NCI-H187 treated with DMSO at 0.1 percent for 48 hours (cell line): ENCODE results near the gene C16orf96.
"Not testable (repeated sequence)": the region's sequence is repeated elsewhere in the genome, so short reads cannot be mapped to it uniquely, and the experiment has no call there.

Source experiments
- DNase-seq: peaks from one replicate; lab custom pipeline; 2025; lab: John Stamatoyannopoulos, UW

Gene C16orf96

GRCh38 chr16:4566144-4566543 is 10.0 kb downstream of the C16orf96 start:
- DNase-seq: no peak

GRCh38 chr16:4570086-4570485 is 13.9 kb downstream of the C16orf96 start:
- DNase-seq: no peak

- no peak for DNase-seq
Measured at GRCh38 chr16:4570688-4571321, 14.7 kb downstream of the C16orf96 start.

DNA sequence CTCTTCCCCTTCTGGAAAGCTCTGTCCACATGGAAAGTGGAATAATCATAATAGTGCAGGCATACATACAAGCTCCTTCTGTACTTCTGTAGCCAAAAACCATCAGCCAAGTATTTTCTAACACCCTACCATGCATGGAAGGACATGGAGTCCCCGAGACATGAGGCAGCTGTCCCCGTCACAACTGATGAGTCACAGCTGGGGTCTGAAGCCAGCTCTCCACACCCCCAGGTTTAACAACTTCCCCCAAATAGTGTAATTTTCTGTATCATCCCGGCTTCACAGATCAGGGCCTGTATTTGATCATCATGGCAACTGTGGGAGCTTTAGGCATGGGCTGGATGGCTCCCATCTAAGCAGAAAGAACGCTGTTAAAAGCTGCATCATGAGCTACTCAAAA is 16.6 kb downstream of the C16orf96 start:
- DNase-seq: no peak

GRCh38 chr16:4573926-4574325 is 17.8 kb downstream of the C16orf96 start:
- not testable (repeated sequence) for DNase-seq

- no peak for DNase-seq
Measured at GRCh38 chr16:4574919-4575705, 19.0 kb downstream of the C16orf96 start.

DNA sequence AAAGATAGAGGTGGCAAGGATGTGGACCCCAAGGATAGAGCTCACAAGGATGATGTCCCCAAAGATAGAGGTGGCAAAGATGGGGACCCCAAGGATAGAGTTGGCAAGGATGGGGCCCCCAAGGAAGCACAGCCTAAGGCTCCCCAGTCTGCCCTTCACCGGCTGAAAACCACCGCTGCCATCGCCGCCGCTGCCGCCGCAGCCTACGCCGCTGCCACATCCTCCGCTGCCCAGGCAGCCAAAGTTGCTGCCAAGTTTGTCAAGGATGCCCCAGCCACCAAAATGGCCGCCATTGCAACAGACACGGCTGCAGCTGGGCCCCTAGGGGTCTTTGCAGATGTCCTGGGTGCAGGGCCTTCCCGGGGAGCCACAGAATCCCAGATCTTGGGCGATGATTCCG is 19.9 kb downstream of the C16orf96 start:
- DNase-seq: no peak

- peak; percentile 49 for DNase-seq
Measured at GRCh38 chr16:4578961-4579530, 22.9 kb downstream of the C16orf96 start.

DNA sequence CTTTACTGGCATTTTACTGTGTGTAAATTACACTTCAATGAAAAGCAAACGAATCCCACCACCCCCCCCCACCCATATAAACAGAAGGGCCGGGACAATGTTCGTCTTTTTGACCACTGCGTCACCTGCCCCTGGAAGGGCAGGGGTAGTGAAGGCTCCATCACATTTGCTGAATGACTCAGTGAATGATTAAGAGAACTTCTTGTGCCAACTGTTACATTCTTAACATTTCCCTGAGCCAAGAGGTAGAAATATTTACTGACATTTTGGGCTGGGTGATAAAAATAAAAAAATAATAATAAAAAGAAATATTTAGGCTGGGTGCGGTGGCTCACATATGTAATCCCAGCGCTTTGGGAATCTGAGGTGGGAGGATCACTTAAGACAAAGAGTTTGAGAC is 24.1 kb downstream of the C16orf96 start:
- DNase-seq: no peak

DNA sequence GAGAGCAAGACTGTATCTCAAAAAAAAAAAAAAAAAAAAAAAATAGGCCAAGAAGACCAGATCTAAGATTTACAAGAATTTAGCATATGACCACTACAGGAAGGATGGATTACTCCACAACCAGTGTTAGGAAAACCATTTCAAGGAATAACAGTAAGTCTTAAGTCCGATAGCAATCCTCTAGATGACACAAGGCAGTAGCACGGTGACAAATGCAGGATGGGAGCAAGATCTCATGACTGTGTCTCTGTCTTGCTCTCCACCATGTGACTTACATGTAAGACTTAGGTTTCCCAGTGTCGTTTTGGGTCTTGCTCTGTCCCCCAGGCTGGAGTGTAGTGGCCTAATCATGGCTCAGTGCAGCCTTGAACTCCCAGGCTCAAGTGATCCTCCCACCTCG is 27.8 kb downstream of the C16orf96 start:
- no peak for DNase-seq

- no peak for DNase-seq
Measured at GRCh38 chr16:4586291-4586690, 30.2 kb downstream of the C16orf96 start.

DNA sequence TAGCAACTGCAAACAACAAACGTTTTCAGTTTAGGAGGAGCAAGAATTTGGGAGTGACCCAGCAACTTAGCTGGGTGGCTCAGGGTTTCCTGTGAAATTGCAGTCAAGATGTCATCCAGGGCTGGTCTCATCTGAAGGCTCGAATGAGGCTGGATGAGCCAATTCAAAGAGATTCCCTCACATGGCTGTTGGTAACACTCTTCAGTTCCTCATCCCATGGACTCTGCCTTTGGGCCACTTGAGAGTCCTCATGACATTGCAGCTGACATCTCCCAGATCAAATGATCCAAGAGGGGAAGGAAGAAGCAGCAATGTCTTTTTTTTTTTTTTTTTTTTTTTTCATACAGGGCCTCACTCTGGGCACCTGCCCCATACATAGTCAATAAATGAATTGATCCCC is 32.2 kb downstream of the C16orf96 start:
- no peak for DNase-seq

DNA sequence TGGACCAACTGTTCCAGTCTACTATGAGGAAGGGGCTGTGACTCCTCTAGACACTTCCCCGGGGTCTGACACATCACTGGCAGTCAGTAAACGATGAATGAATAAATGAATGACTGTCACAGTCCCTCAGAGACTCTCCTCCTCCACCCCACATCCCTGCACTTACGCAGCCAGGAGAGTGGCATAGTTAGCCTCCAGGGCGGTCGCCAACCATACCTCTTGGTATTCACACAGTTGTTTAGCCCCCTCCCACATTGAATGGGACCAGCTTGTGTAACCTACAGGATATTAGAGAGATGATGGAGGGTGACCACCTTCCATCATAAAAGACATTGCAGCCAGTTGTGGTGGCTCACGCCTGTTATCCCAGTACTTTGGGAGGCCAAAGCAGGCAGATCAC is 32.8 kb downstream of the C16orf96 start:
- no peak for DNase-seq

DNA sequence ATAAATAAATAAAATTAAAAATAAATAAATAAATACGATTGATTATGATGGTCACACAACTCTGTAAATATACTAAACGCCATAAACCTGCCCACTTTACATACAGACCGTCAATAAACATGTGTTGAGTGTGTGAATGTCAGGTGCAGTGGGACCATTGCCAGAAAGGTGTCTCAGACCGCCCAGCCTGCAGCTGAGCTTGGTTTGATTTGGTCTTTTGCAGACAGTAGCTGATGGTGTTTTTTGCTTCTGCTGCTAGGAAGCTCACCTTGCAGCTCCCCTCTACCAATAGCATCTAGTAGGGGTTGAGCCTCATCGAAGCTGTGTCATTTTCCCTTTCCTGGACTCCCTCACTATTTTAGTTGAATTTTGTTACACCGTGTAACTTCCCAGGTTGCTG is 35.1 kb downstream of the C16orf96 start:
- no peak for DNase-seq

GRCh38 chr16:4591706-4592470 is 35.7 kb downstream of the C16orf96 start:
- no peak for DNase-seq

GRCh38 chr16:4593086-4593485 is 36.9 kb downstream of the C16orf96 start:
- no peak for DNase-seq

DNA sequence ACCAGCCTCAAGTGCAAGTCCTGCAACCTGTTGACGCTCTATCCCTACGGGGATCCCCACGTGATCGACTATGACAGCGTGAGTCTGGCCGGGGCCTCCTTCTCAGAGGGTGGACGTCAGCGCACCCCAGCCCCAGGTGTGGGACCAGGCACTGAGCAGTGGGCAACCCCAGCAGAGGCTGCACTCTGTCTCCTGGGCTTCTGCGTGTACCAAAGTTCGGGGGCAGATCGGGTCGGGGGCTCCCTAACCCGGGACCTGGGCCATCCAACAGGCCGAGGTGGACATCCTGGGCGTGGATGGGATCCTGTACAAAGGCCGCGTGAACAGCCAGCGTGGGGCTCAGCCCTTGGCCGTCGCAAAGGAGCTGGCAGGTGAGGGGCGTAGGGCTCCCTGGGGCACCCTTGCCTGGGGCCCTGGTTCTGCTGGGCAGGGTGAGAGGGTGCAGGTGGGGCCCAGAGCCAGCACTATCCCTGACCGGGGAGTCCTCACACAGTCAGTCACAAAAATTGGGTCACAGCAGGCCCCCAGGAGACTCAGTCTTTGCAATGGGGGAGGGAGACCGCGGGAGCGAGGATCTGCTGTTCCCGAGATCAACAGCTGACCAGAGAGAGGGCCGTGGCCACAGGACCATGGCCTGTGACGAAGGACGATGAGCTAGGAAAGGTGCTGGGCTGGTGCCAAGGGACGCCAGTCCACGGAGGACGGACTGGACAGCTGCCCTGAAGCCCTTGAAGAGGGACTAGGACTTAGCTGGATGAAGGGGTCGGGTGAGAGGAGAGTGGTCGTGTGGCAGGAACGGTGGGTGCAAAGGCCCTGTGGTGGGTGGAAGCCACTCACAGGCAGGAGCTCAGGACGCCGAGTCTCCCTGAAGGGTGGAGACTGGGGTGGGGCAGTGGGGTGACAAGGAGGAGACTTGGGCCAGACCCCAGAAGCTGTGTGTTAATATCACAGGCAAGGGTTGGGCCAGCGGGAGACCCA is 38.6 kb downstream of the C16orf96 start:
- DNase-seq: no peak

- DNase-seq: no peak
Measured at GRCh38 chr16:4597174-4597573, 41.0 kb downstream of the C16orf96 start.

GRCh38 chr16:4599037-4599436 is 42.9 kb downstream of the C16orf96 start:
- no peak for DNase-seq

DNA sequence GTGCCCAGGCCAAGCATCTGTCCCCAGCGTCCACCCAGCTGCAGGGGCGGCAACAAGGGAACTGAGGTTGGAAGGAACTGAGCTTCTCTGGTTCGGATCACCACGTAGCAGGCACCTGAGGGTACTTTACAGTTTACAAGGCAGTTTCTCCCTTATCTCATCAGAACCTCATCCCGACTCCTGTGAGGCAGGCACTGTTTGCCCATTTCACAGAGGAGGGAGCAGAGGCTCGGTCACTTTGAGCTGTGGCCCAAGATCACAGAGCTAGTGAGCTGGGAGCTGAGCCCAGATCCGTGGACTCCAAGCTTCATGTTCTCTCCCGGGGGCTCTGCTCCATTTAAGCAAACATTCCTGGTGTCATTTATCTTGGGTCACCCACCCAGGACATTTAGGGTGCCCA is 43.4 kb downstream of the C16orf96 start:
- no peak for DNase-seq
